ENCODE measurements around the gene P3H1.
A peak's percentile ranks its signal among the peaks of the same experiment; 100 is the strongest.
"Not testable (repeated sequence)": the region's sequence is repeated elsewhere in the genome, so short reads cannot be mapped to it uniquely, and the experiment has no call there.

Gene P3H1, protein sequence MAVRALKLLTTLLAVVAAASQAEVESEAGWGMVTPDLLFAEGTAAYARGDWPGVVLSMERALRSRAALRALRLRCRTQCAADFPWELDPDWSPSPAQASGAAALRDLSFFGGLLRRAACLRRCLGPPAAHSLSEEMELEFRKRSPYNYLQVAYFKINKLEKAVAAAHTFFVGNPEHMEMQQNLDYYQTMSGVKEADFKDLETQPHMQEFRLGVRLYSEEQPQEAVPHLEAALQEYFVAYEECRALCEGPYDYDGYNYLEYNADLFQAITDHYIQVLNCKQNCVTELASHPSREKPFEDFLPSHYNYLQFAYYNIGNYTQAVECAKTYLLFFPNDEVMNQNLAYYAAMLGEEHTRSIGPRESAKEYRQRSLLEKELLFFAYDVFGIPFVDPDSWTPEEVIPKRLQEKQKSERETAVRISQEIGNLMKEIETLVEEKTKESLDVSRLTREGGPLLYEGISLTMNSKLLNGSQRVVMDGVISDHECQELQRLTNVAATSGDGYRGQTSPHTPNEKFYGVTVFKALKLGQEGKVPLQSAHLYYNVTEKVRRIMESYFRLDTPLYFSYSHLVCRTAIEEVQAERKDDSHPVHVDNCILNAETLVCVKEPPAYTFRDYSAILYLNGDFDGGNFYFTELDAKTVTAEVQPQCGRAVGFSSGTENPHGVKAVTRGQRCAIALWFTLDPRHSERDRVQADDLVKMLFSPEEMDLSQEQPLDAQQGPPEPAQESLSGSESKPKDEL

DNA sequence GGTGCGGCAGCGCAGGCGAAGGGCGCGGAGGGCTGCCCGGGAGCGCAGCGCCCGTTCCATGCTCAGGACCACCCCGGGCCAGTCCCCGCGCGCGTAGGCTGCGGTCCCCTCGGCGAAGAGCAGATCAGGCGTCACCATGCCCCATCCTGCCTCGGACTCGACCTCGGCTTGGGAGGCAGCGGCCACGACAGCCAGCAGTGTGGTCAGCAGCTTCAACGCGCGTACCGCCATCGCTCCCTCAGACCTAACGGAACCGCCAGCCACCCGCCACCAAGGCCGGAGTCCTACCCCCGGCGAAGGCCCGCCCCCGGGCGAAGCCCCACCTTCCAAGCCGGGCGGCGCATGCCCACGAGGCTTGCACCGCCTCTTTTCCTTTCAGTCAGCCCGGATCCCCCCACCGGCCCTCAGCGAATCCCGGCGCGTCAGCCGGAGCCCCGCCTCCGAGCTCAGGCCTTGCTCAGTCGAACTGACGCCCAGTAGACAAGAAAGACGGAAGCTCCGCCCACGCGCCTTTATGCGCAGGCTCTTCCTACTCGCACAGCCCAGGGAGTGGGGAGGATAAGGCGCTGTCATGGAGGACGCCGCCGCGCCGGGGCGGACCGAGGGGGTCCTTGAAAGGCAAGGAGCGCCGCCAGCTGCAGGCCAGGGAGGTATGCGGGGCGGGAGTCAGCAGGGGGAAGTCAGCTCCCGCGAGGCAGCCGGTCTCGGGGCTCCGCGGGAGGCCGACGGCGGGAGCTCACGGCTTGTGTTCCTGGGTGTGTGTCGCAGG is at the start of gene P3H1, which contains the start of gene C1orf50:
P3H1 (minus strand) TSS at position 288 of the 769 bp plus-strand sequence; CDS start at position 231, 57 bp downstream.
C1orf50 (plus strand) TSS at position 509 of the 769 bp plus-strand sequence; CDS start at position 572, 63 bp downstream.
- DNase-seq: peak; percentile 96 to 99

DNA sequence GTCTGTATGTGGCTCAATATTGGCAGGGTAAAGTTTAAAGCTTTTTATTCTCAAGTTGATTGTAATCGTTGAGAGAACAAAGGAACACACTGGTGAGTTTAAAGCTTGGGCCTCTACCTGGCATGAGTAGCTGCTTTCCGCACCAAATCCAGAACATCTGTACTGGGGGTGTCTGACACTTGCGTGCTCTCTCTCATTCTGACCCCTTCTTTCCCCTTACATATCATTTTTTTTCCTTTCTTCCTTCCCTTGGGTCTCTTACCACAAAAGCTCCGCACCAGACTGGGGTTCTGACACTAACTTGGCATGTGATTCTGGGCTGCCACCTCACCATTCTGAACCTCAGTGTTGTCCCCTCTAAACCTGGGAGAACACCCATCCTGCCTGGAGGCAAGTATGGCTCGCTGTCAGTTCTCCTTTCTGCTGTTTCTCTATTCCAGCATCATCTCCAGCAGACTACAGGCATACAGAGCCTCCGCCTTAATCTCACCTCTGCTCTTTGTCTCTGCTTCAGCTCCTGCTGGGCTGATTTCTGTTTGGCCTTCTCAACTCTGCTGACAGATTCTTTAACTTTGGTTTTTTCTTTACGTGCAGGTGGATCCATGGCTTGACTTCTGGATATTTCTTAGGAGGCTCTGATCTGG is 49.2 kb upstream of the P3H1 start:
- DNase-seq: no peak

DNA sequence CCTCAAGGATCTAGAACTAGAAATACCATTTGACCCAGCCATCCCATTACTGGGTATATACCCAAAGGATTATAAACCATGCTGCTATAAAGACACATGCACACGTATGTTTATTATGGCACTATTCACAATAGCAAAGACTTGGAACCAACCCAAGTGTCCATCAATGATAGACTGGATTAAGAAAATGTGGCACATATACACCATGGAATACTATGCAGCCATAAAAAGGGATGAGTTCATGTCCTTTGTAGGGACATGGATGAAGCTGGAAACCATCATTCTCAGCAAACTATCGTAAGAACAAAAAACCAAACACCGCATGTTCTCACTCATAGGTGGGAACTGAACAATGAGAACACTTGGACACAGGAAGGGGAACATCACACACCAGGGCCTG is 48.0 kb upstream of the P3H1 start:
- not testable (repeated sequence) for DNase-seq

DNA sequence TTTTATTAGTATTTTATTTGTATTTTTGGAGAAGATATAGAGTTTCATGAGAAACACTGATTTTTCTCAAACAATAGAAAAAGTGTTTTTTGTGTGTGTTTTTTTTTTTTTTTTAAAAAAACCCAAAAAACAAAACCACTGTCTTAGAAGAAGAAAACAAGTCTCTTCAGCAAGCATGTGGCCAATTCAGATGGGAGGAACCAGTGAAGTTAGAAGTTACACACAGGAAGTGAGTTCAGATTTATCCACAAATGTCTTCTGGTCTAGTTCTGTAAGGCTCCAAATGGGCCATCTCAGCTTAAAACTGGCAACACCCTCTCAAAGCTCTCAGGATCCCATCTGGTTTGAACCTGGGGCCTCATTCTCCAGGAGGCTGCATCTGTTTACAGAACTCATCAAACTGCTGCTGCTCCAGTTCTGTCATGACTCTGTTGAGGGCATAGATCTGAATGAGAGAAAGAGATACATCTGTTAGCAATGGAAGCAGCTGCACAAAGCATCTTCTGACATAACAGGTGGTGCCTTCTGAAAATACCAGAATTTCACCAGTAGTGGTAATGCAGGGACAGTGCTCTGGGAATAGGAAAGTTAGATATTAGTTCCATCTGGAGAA is 40.3 kb upstream of the P3H1 start:
- no peak for DNase-seq

DNA sequence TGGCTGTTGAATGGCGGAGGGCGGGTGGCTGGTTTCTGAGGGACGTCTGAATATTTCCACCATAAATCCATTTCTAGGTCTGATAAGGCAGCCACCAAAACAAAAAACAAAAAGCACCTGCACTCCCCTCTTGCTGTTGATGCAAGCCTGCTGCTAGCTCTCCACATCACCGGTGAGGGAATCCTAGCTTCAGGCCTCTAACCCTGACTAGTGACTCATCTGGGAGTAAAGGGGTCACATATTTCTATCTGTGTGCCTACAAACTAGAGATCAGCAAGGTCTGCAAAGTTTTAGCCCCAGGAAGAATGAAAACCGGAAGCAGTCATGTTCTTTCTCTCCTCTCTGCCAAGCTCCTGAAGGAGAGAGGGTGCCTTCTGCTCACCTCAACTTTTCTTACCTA is 39.8 kb upstream of the P3H1 start:
- DNase-seq: no peak

DNA sequence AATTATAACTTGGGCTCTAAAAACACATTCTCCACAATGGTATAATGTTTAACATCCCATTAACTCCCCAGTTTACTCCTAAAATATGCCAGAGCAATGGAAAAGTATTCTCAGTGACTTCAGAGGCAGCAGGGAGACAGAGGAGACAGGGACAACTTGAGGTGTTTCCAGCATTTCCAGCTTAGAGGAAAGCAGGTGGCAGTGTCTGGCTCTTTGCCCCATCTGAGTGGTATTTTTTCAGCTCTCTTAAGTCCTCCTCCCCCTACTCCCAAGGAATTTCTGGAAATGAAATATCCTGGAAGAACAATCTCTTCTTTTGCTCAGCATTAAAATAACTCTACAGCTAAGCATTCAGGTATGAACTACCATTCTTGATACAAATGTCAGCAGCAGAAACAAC is 39.3 kb upstream of the P3H1 start:
- no peak for DNase-seq

DNA sequence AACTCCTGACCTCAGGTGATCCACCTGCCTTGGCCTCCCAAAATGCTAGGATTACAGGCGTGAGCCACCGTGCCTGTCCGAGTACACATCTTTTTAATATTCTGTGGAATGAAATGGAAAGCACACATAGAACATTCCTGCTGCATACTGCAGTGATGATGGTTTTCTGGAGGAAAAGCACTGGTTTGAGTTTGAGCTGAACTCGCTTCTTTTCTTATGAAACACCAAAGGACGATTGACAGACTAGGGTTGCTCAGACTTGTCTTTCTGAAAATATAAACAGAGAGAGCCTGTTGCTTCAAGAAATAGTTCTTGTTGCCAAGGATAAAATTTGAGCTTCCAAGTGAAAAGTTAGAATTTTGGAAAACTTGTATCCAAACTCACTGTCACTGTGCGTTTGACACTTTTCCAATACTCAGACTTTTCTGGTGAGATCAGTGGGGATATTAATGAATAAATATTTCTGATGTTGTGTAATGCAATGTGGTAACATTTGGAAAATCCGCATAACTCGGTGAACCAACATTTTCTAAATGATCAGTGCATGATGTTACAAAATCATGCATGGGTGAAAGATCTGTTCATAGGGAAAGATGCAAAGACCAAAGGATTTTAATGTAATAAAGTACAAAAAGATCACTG is 35.1 kb upstream of the P3H1 start:
- no peak for DNase-seq

DNA sequence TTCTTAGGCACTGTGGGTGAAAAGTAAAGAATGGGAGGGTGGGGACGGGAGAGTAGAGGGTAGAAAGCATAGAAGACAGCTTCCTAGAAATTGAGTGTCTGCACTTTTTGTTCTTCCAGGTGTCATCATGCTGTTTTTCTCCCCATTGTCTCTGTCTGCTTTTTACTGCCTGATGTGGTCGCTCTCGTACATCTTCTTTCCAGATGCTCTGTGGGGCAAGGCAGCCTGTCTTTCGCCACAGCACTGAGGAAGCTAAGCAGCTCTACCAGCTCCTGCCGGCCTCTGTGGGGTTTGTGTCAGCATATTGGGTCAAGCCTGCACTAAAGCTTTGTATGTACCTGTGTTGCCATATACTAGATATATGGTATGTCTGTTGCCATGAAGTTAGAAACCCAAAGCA is 31.2 kb upstream of the P3H1 start:
- DNase-seq: no peak

DNA sequence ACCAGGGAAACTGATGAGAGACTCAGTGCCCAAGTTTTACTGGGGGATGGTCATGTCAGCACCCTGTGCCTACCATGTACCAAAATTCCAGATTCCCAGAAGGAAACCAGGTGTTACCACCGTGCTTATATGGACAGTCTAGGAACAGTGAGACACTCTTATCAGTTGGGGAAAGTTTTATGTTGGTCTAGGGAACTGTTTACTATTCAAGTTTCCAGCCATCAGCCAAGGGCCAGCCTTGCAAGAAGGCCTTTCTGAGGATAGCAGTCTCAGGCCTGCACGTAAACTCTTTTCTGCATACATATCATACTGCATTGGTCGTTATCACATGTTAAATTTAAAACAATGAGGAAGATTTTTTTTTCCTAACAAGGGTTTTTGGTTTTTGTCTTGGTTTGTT is 30.6 kb upstream of the P3H1 start:
- no peak for DNase-seq

DNA sequence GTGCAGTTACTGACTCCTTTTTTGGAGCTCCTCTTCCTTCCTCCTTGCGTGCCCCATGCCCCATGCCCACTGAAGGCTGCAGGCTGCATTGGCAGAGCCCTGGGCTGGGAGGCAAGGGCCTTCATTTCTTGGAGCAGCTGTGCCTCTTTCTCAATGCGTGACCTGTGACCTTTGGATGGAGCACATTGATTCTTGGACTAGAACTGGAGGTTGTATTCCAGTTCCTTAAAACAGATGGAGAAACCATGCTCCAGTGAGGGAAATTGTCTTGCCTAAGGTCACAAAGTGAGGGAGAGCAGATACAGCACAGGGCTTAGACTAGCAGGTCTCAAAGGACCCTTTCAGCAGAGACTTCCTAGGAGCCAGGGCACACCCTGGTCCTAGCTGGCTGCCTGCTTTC is 27.0 kb upstream of the P3H1 start:
- DNase-seq: no peak

DNA sequence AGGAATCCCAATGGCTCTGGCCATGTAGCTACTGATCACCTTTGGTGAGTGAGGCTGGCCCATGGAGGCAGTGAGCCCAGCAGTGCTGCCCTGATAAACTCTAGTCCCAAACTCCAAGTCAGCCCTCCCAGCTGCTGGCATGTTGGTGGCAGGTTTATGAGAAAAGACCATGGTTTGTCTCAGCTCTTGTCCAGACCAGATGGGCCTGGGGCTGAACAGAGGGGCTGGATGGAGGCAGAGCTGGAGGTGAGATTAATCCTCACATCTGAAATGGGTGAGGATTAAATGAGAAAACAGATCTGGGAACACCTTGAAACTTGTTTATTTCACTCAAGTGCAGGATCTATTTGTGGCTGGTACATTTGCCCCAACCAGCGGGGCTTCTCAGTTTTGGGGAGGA is 21.2 kb upstream of the P3H1 start:
- no peak for DNase-seq

DNA sequence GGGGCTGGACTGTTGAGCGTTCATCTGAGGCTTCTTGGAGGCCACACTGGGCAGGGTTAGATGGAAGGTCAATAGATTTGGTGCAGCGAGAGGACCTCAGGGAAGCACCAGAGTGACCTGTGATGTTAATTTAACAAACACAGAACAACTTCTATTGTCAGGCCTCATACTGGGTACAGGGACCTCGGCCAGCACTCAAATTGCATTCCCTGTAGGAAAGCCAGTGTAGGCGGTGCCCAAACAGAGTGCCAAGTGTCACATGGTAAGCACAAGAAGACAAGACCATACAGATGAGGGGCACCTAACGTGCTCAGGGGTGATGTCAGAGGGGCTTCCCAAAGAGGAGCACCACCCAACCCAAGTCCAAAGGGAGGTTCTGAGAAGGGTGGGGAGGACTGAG is 19.3 kb upstream of the P3H1 start:
- no peak for DNase-seq

DNA sequence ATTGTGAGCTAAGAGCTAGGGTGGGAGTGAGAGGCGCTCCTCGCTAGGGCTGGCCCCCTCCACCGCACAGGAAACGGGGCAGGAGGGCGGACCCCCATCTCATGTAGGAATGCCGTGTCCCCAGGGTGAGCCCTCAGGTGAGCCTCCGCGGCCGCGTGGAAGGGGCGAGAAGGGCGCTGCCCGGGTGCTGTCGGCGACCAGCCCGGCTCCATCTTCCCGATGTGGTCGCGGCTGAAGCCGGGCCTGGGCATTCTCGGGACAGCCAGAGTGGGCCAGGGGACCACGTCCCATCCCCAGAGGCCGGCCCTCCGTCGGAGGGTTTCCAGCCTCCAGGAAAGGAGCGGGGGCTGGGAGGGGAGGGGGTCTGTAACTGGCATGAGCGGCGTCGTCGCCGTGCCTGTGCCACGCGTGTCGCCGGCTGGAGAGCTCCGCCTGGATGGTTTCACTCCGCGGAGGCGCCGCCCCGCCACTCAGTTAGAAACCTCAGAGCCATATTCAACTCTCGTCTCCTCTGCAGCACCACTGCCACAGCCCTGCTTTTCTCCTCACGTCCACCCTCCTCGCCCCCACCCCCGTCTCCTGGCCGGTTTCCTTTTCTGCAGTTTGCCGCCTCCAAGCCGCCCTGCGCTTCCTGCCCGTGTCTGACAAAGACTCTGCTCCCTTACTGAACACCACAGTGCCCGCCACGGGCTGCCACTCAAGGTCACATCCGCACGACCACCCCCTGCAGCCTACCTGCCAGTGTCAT is 18.3 kb upstream of the P3H1 start, which contains the start of gene TMEM269:
TMEM269 (plus strand) TSS at position 46 of the 748 bp plus-strand sequence. CDS start 4,903 bp downstream, outside the sequence.
- DNase-seq: no peak

DNA sequence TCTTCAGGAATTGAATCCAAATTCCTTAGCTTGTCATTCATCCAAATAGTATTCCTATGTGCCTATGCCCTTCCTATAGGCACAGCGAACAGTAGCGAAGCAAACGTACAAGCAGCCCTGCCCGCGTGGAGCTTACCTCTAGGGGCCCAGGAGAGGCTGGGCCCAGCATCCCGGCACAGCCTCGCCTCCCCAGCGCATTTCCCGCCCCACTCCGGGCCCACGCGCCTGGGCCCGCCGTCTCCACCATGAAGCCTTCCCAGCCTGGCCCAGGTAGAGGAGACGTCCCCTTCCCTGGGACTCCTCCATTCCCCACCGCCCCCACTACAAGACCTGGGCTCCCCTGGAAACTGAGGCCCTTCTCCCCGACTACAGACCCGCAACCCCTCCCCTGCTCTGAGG is 17.7 kb upstream of the P3H1 start:
- no peak for DNase-seq

DNA sequence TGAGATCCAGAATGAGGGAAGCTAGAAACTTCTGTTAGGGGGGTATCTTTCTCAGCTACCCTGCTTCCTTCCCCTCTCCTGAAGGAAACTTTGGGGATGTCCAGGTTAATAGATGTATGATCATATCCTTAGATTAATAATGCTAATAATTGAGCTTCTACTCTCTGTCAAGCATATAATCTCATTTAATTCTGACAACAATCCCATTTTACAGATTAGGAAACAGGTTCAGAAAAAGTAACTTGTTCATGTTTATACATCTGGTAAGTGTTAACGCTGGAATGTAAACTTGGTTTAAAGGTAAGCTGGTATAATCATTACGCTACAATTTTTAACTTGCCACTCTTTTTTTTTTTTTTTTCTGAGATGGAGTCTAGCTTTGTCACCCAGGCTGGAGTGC is 16.3 kb upstream of the P3H1 start:
- no peak for DNase-seq

DNA sequence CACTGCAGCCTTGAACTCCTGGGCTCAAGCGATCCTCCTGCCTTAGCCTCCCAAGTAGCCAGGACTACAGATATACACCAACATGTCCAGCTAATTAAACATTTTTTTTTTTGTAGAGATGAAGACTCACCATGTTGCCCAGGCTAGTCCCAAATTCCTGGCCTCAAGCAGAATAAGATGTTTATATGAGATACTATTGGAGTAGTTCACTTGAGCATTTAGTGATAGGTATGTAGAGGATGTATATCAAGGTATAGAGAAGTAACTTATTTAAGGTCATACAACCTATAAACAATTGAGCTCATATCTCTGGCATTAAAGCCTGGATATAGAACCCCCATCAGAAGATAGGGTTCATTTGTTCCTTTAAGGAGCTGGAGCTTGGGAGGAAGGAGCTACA is 13.3 kb upstream of the P3H1 start:
- DNase-seq: no peak

DNA sequence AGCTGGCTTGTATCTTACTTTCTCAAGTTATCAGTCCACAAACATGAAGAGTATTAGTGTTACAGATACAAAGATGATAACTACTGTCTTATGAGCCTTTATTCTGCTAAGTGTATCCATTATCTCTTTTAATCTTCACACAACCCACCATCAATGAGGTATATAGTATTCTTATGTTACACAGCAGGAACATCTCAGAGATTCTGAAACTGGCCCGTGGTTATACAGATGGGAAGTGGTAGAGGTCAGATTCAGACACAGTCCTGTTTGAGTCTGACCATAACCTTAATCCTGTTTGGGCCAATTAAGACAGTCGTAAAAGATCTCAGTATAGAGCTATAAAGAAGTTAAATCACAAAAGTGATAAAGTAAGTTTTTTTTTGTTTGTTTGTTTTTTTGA is 12.9 kb upstream of the P3H1 start:
- no peak for DNase-seq

DNA sequence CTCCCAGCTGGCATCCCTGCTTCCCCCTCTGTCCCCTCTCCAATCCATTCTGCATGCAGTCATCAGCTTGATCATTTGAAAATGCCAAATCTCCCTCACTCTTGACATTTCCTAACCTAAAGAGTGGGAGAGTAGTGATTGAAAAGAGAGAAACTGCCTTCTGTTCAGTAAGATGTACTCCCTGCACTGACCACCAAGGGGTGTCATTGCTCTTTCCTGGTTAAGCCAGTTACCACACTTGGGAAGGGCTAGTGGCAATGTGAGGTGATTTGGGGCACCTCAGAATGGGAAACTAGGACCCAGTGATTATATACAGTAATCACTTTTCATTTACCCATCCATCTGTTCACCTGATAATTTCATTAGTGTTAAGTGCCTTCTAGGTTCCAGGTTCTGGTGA is 11.0 kb upstream of the P3H1 start:
- DNase-seq: peak; percentile 23 to 24

DNA sequence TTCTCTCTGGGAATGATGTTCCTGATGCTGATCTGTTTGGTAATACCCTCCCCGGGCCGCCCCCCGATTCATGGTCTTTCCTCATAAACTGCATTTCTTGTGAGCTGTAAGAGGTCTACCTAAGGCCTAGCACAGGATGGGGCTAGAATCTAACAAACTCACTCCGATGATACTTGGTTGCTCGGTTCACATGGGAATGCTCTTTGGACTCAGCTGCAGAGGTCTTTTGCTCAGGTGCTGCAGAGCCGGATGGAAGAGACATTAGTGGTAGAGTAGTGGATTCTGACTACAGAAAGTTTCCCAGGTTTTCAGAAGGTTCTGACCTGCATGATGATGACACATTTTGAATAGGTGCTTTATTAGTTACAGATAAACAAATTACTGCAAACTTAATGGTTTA is 9.7 kb upstream of the P3H1 start:
- DNase-seq: no peak

DNA sequence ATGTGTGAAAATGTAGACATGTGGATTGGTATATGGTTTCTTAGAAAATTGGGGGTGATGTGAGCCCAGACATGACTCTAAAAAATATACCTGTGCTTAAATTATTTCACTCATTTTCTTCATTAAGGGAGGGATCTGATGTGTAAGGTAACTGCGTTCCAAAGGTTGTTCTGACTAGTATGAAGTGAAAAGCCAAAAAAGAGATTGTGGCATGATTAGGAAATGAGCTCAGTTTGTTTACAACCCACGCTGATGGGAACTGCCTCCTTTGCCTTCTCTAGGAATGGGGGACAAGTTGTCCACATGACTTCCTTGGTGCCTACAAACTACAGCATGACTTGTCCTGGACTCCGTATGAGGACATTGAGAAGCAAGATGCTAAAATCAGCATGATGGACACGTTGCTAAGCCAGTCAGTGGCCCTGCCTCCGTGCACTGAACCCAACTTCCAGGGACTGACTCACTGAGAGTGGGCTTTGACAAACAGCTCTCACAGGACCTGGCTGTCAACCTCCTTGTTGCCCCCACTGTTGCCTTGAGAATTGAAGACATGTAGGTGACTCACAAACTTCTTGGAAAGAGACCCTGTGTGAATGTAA is 8.2 kb upstream of the P3H1 start:
- DNase-seq: no peak

DNA sequence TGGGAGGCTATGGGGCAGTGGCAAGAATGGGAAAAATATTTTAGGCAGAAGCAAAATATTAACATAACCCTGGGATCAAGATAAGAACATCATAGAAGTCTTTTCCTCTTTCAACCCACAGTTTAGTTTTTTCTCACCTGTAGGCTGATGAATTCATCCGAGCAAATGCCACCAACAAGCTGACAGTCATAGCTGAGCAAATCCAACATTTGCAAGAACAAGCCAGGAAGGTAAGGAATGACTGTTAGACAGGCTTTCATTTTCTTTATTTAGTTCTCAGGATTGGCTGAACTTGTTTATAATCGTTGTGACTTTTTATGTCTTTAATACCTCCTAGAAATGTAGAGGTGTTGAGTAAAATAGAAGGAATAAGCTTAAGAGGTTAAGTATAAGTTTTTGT is 6.6 kb upstream of the P3H1 start:
- no peak for DNase-seq
